HCT116 (cell line): Measurements from ENCODE around the gene SCAF4.

Experiments used
- CTCF ChIP-seq, 3 experiments: fragments of 200-600 bp in 1 of 3; sonication (generic) in 1 of 3; IDR thresholded peaks in 2 of 3; conservative IDR thresholded peaks in 1 of 3; 2 replicates each; pipeline ENCODE4 v1.5.1; 2012 to 2017; ENCODE audit warnings: low read depth in 2 of 3, low read length in 2 of 3, antibody characterized with exemption in 1 of 3, borderline replicate concordance in 1 of 3, control low read depth in 1 of 3, mild to moderate bottlenecking in 1 of 3, mixed read lengths in 1 of 3, mixed run types in 1 of 3, moderate library complexity in 1 of 3; ENCODE audit not compliant: insufficient read depth in 1 of 3
- POLR2A ChIP-seq: IDR thresholded peaks from 2 replicates; pipeline ENCODE4 v1.7.0; 2011; ENCODE audit warnings: borderline replicate concordance; ENCODE audit not compliant: insufficient read depth, insufficient read length; ENCODE audit errors: extremely low read depth
- POLR2AphosphoS5 ChIP-seq: IDR thresholded peaks from 2 replicates; pipeline ENCODE4 v1.6.1; 2011; ENCODE audit warnings: mild to moderate bottlenecking, low read depth, low read length, moderate library complexity

- TF ChIP-seq POLR2AphosphoS5 (no peak), CTCF (IDR thresholded peaks at IDR 0.05 in 2 of 3, conservative IDR thresholded peaks at IDR 0.05 in 1 of 3; ENCODE audit: borderline replicate concordance in 1 of 3, insufficient read depth in 1 of 3, low read depth in 2 of 3, low read length in 2 of 3) (no peak), POLR2A (no peak)
These were observed 5.5 kb downstream of the SCAF4 start for GRCh38 chr21:31726407-31726806.
